Epithelial cell of esophagus (primary cell): Measurements from ENCODE around the gene DROSHA.
A peak's percentile ranks its signal among the peaks of the same experiment; 100 is the strongest.
"Not testable (repeated sequence)": the region's sequence is repeated elsewhere in the genome, so short reads cannot be mapped to it uniquely, and the experiment has no call there.

Experiments
- DNase-seq: peaks from one replicate; pipeline ENCODE4 v3.0.0; 2010; ENCODE audit warnings: low read depth
- H3K4me3 ChIP-seq: 2 replicates; pipeline ENCODE4 v1.5.1; 2011; ENCODE audit warnings: mild to moderate bottlenecking, low read length, control low read depth
- TF ChIP-seq, protein P1 (sequence below): IDR thresholded peaks from 2 replicates; pipeline ENCODE4 v1.5.1; 2011; ENCODE audit warnings: low read depth, mild to moderate bottlenecking, low read length, control low read depth, inconsistent platforms; ENCODE audit not compliant: insufficient read depth; ENCODE audit errors: missing control alignments

DROSHA gene

GRCh38 chr5:31401691-31402090 is 130.2 kb downstream of the DROSHA start:
- no peak for DNase-seq
- TF ChIP-seq, protein P1, sequence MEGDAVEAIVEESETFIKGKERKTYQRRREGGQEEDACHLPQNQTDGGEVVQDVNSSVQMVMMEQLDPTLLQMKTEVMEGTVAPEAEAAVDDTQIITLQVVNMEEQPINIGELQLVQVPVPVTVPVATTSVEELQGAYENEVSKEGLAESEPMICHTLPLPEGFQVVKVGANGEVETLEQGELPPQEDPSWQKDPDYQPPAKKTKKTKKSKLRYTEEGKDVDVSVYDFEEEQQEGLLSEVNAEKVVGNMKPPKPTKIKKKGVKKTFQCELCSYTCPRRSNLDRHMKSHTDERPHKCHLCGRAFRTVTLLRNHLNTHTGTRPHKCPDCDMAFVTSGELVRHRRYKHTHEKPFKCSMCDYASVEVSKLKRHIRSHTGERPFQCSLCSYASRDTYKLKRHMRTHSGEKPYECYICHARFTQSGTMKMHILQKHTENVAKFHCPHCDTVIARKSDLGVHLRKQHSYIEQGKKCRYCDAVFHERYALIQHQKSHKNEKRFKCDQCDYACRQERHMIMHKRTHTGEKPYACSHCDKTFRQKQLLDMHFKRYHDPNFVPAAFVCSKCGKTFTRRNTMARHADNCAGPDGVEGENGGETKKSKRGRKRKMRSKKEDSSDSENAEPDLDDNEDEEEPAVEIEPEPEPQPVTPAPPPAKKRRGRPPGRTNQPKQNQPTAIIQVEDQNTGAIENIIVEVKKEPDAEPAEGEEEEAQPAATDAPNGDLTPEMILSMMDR = no peak
- H3K4me3 ChIP-seq = no peak overlapping the region

GRCh38 chr5:31397926-31398557 is 133.9 kb downstream of the DROSHA start:
- H3K4me3 ChIP-seq = no peak overlapping the region
- no peak for DNase-seq
- TF ChIP-seq, protein P1 = no peak

- DNase-seq = peak; percentile 30
- TF ChIP-seq, protein P1 = no peak
- no peak overlapping the region for H3K4me3 ChIP-seq
Measured at GRCh38 chr5:31396611-31397295, 135.1 kb downstream of the DROSHA start.

DNA sequence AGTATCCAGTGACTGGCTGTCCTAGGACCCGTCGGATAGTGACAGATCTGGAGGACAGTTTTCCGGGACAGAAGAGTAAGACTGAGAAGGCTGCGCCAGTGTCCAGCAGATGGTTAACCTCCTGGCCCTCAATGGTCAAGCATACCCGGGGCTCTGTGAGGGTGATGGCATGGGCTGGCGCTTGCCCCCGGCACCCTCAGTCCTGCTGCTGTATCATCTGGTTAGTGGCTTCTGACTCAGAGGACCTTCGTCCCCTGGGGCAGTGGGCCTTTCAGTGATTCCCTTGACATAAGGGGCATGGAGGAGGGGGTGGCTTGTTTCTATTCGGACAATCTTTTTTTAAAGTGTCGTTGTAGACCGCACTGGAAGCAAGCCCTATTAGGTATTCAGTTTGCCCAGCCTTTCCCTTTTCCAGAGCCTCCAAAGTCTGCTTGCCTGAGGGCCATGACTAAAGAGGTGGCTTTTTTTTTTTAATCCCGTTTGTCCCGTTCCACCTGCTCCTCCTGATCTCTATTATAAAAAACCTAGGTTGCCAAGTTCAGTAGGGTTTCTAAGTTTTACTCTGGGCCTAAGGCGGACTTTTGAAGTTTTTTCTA is 136.3 kb downstream of the DROSHA start:
- peak; percentile 75 for DNase-seq
- not testable (repeated sequence) for H3K4me3 ChIP-seq

GRCh38 chr5:31393126-31393525 is 138.8 kb downstream of the DROSHA start:
- DNase-seq = peak; percentile 17
- no peak overlapping the region for H3K4me3 ChIP-seq
- TF ChIP-seq, protein P1 = no peak

- H3K4me3 ChIP-seq = no peak overlapping the region
- TF ChIP-seq, protein P1 = no peak
- no peak for DNase-seq
Measured at GRCh38 chr5:31392061-31392460, 139.8 kb downstream of the DROSHA start.

DNA sequence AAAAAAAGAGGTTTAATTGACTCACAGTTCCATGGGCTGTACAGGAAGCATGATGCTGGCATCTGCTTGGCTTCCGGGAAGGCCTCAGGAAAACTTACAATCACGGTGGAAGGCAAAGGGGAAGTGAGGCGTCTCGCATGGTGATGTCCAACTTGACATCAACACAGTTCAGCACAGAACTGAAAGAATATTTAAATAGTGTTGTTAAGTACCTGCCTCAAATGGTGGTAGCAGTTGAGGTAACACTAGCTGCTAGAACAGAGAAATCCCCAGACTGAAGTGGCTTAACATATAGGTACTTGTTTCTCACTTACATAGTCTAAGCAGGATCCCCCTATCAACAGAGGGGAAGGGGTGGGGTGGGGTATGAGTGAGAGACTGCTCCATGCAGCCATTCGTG is 141.6 kb downstream of the DROSHA start:
- no peak for DNase-seq
- TF ChIP-seq, protein P1 = no peak

More for the DNA sequence above, 141.6 kb downstream of the DROSHA start:
- no peak overlapping the region for H3K4me3 ChIP-seq
